Stimulated activated CD8-positive, alpha-beta memory T cell treated with anti-CD3 and anti-CD28 coated beads, Interleukin-4, amount 100 ng/mL, for 48 hours (primary cell): ENCODE results near the gene BBS9.

ENCODE experiments used
- DNase-seq: peaks from one replicate; pipeline ENCODE4 v3.0.0-alpha.2; 2020

BBS9 gene

GRCh38 chr7:33627741-33628140 is 498.4 kb downstream of the BBS9 start:
- no peak for DNase-seq

GRCh38 chr7:33628894-33629293 is 499.5 kb downstream of the BBS9 start:
- DNase-seq = no peak

GRCh38 chr7:33630359-33630758 is 501.0 kb downstream of the BBS9 start:
- DNase-seq = no peak

- no peak for DNase-seq
These were observed 503.0 kb downstream of the BBS9 start for GRCh38 chr7:33632322-33632721.

- DNase-seq = no peak
These were observed 503.6 kb downstream of the BBS9 start for GRCh38 chr7:33632840-33633525.

GRCh38 chr7:33634606-33635005 is 505.2 kb downstream of the BBS9 start:
- no peak for DNase-seq

- DNase-seq = no peak
These were observed 507.0 kb downstream of the BBS9 start for GRCh38 chr7:33636359-33636758.

- no peak for DNase-seq
These were observed 510.3 kb downstream of the BBS9 start for GRCh38 chr7:33639552-33640197.

GRCh38 chr7:33640741-33641140 is 511.4 kb downstream of the BBS9 start:
- DNase-seq = no peak

- no peak for DNase-seq
These were observed 512.9 kb downstream of the BBS9 start for GRCh38 chr7:33642312-33642711.

GRCh38 chr7:33643530-33643929 is 514.2 kb downstream of the BBS9 start:
- DNase-seq = no peak

GRCh38 chr7:33644489-33644888 is 515.1 kb downstream of the BBS9 start:
- DNase-seq = no peak

- DNase-seq = no peak
These were observed 515.7 kb downstream of the BBS9 start for GRCh38 chr7:33645104-33645503.

- DNase-seq = no peak
These were observed 516.8 kb downstream of the BBS9 start for GRCh38 chr7:33646166-33646565.

GRCh38 chr7:33646891-33647391 is 517.6 kb downstream of the BBS9 start:
- no peak for DNase-seq

GRCh38 chr7:33649476-33650441 is 520.4 kb downstream of the BBS9 start:
- DNase-seq = no peak

- DNase-seq = no peak
These were observed 521.5 kb downstream of the BBS9 start for GRCh38 chr7:33650828-33651227.

GRCh38 chr7:33651998-33652515 is 522.7 kb downstream of the BBS9 start:
- DNase-seq = no peak

GRCh38 chr7:33654676-33655075 is 525.3 kb downstream of the BBS9 start:
- DNase-seq = no peak
